K562 (cell line): Measurements from ENCODE around the gene HMOX2. TPM values are rescaled to one million over a fixed set of nuclear protein-coding genes. Genes with fewer than 3 reads are reported as not detected.
A peak's percentile ranks its signal among the peaks of the same experiment; 100 is the strongest.

Experiments used
- ARHGAP35 ChIP-seq: fragments of 450-650 bp; IDR thresholded peaks from 2 replicates; pipeline ENCODE4 v1.6.1; 2018; ENCODE audit not compliant: partially characterized antibody
- BCLAF1 ChIP-seq, 2 experiments: fragments of 450-650 bp in 1 of 2; IDR thresholded peaks; 2 replicates each; pipeline ENCODE4 v1.6.1; 2011 to 2017; ENCODE audit warnings: low read depth in 2 of 2, antibody characterized with exemption in 1 of 2, borderline replicate concordance in 1 of 2, low read length in 1 of 2, mild to moderate bottlenecking in 1 of 2, mixed read lengths in 1 of 2; ENCODE audit not compliant: control insufficient read depth in 1 of 2
- CAMTA2 ChIP-seq: fragments of 250-450 bp; sonication (Bioruptor Pico); conservative IDR thresholded peaks from 2 replicates; pipeline ENCODE4 v1.5.1; 2022
- CHD4 ChIP-seq: fragments of 200-600 bp; sonication (generic); IDR thresholded peaks from 3 replicates; pipeline ENCODE4 v1.6.1; 2012; ENCODE audit warnings: low read depth, mild to moderate bottlenecking, mixed read lengths, low read length, inconsistent platforms; ENCODE audit not compliant: insufficient read depth, insufficient replicate concordance, poor library complexity, severe bottlenecking
- ELF4 ChIP-seq: fragments of 450-650 bp; formaldehyde crosslinking; IDR thresholded peaks from 2 replicates; pipeline ENCODE4 v1.4.0; 2022; ENCODE audit warnings: missing genetic modification characterization
- FIP1L1 ChIP-seq: fragments of 200-400 bp; formaldehyde crosslinking; IDR thresholded peaks from 2 replicates; pipeline ENCODE4 v1.6.1; 2018; ENCODE audit warnings: mild to moderate bottlenecking, low read depth, low read length; ENCODE audit not compliant: poor library complexity, severe bottlenecking
- FOXJ2 ChIP-seq: fragments of 200-800 bp; sonication (Bioruptor generic); IDR thresholded peaks from 2 replicates; pipeline ENCODE4 v1.6.1; 2016; ENCODE audit warnings: missing genetic modification characterization, missing compliant biosample characterization
- GTF2A2 ChIP-seq: IDR thresholded peaks from 2 replicates; pipeline ENCODE4 v1.6.1; 2016; ENCODE audit warnings: mild to moderate bottlenecking, missing genetic modification characterization, missing compliant biosample characterization
- KDM1A ChIP-seq, 2 experiments: fragments of 450-650 bp; IDR thresholded peaks; 2 replicates each; pipeline ENCODE4 v1.6.1; 2016; ENCODE audit warnings: mild to moderate bottlenecking in 2 of 2
- MAFK ChIP-seq: IDR thresholded peaks from 2 replicates; pipeline ENCODE4 v1.6.1; 2011; ENCODE audit warnings: low read length, improper control_type of control experiment
- MLX ChIP-seq, 2 experiments: fragments of 450-650 bp in 1 of 2; sonication (generic) in 1 of 2; formaldehyde crosslinking; conservative IDR thresholded peaks; 2 replicates each; pipeline versions ENCODE4 v1.4.0 to v1.8.1; 2020 to 2022; ENCODE audit warnings: mild to moderate bottlenecking in 1 of 2, missing genetic modification reagents in 1 of 2
- NELFE ChIP-seq: IDR thresholded peaks from 2 replicates; pipeline ENCODE4 v1.6.1; 2011; ENCODE audit warnings: mild to moderate bottlenecking; ENCODE audit not compliant: insufficient read depth, insufficient read length
- NR3C1 ChIP-seq: sonication (generic); formaldehyde crosslinking; IDR thresholded peaks from 2 replicates; pipeline ENCODE4 v1.8.1; 2022; ENCODE audit warnings: missing genetic modification reagents
- PHF21A ChIP-seq: fragments of 450-650 bp; IDR thresholded peaks from 2 replicates; pipeline ENCODE4 v1.6.1; 2017; ENCODE audit warnings: low read depth, borderline replicate concordance
- PHF8 ChIP-seq: fragments of 200-600 bp; sonication (generic); IDR thresholded peaks from 2 replicates; pipeline ENCODE4 v1.6.1; 2012; ENCODE audit warnings: mixed run types, mild to moderate bottlenecking, inconsistent platforms, low read length, moderate library complexity, borderline replicate concordance
- PRMT5 ChIP-seq: sonication (generic); formaldehyde crosslinking; IDR thresholded peaks from 2 replicates; pipeline ENCODE4 v1.5.0; 2020; ENCODE audit warnings: missing genetic modification reagents
- ZBTB17 ChIP-seq: fragments of 450-650 bp; formaldehyde crosslinking; IDR thresholded peaks from 2 replicates; pipeline ENCODE4 v1.4.0; 2020; ENCODE audit warnings: mild to moderate bottlenecking
- ZFP91 ChIP-seq: sonication (generic); formaldehyde crosslinking; IDR thresholded peaks from 2 replicates; pipeline ENCODE4 v1.8.0; 2022; ENCODE audit warnings: mild to moderate bottlenecking, missing genetic modification reagents
- ZKSCAN8 ChIP-seq: fragments of 200-800 bp; sonication (Bioruptor generic); IDR thresholded peaks from 2 replicates; pipeline ENCODE4 v1.6.1; 2016; ENCODE audit warnings: missing genetic modification characterization, missing compliant biosample characterization
- ZNF695 ChIP-seq: fragments of 450-650 bp; formaldehyde crosslinking; IDR thresholded peaks from 2 replicates; pipeline ENCODE4 v1.4.0; 2020; ENCODE audit warnings: mild to moderate bottlenecking, moderate library complexity
- ZNF740 ChIP-seq, 3 experiments: fragments of 200-800 bp in 1 of 3; sonication (Bioruptor generic) in 1 of 3; sonication (generic) in 1 of 3; formaldehyde crosslinking in 1 of 3; IDR thresholded peaks; 2 replicates each; pipeline versions ENCODE4 v1.6.1 to v1.8.0; 2016 to 2022; ENCODE audit warnings: mild to moderate bottlenecking in 2 of 3, missing compliant biosample characterization in 2 of 3, missing genetic modification characterization in 2 of 3, missing genetic modification reagents in 1 of 3
- polyA plus RNA-seq, 8 experiments: library from polyadenylated mRNA; depleted of rRNA in 4 of 8; stranded (reverse) in 5 of 8; unstranded in 3 of 8; fragments of >200 nt; fragmentation: Nextera tagmentation in 2 of 8; fragmentation: Illumina TruSeq in 1 of 8; extraction: Ambion mirVana in 2 of 8; extraction: Trizol in 1 of 8; gene quantifications; 2 replicates each; pipeline versions ENCODE4 v1.2.1 to v1.2.3, GENCODE V29; 2011 to 2014; ENCODE audit warnings: inconsistent platforms in 1 of 8, missing spikeins in 1 of 8
- total RNA-seq, 7 experiments: library from RNA; depleted of rRNA in 6 of 7; stranded (reverse); fragments of >200 nt in 6 of 7; fragmentation: Illumina TruSeq in 2 of 7; extraction: Trizol in 2 of 7; gene quantifications; 2 replicates each; pipeline versions ENCODE4 v1.2.1 to v1.2.3, GENCODE V29; 2011 to 2021; ENCODE audit warnings: low replicate concordance in 1 of 7

The HMOX2 gene
- total and polyA plus RNA-seq, 9 of the 15 experiments (the other 6 are each of a cell fraction or from before 2014, with no cell fraction given) = 26.8 to 87.4 (median 57.4) TPM

GRCh38 chr16:4433914-4434787, 42.0 kb upstream of the HMOX2 start (continued):
- TF ChIP-seq BCLAF1 (IDR thresholded peaks at IDR 0.05; ENCODE audit: borderline replicate concordance in 1 of 2, control insufficient read depth in 1 of 2, low read depth in 2 of 2, low read length in 1 of 2) (no peak), KDM1A (IDR thresholded peaks at IDR 0.05) (no peak), CAMTA2 (CRISPR knock-in tag) (0 out of 2 replicates have a peak, but pooled peaks have one; percentile 24), ZKSCAN8 (CRISPR knock-in tag) (no peak), ZFP91 (CRISPR knock-in tag) (no peak), ZNF740 (CRISPR knock-in tag; IDR thresholded peaks at IDR 0.05) (no peak), ZNF740 (tag; IDR thresholded peaks at IDR 0.05) (no peak), ZNF695 (CRISPR knock-in tag) (no peak), NR3C1 (CRISPR knock-in tag) (no peak), MAFK (no peak), MLX (CRISPR knock-in tag; conservative IDR thresholded peaks at IDR 0.05) (no peak), PRMT5 (CRISPR knock-in tag) (no peak), NELFE (no peak), PHF8 (peak; percentile 67), FIP1L1 (no peak), FOXJ2 (tag) (peak; percentile 68), ZBTB17 (CRISPR knock-in tag) (no peak), ARHGAP35 (peak; percentile 65), GTF2A2 (tag) (no peak), PHF21A (no peak), CHD4 (no peak), ELF4 (CRISPR knock-in tag) (peak; percentile 73; the same call in 1 of the 2 replicates)
